HepG2 (cell line): ENCODE data around the gene ESR1.

Experiments
- AGO1 ChIP-seq: fragments of 200-400 bp; formaldehyde crosslinking; IDR thresholded peaks from 2 replicates; pipeline ENCODE4 v1.6.1; 2017; ENCODE audit warnings: mild to moderate bottlenecking, low read depth, low read length, moderate library complexity; ENCODE audit not compliant: poor library complexity, severe bottlenecking
- CCAR2 ChIP-seq: fragments of 200-400 bp; formaldehyde crosslinking; optimal IDR thresholded peaks from 2 replicates; pipeline ENCODE3; 2018; ENCODE audit warnings: low read depth, mild to moderate bottlenecking, low read length, moderate library complexity
- CTCF ChIP-seq: sonication (generic); formaldehyde crosslinking; IDR thresholded peaks from 2 replicates; pipeline ENCODE4 v1.5.0; 2020; ENCODE audit warnings: mild to moderate bottlenecking, missing genetic modification reagents, moderate library complexity
- EEA1 ChIP-seq: sonication (generic); formaldehyde crosslinking; IDR thresholded peaks from 2 replicates; pipeline ENCODE4 v1.5.1; 2020; ENCODE audit warnings: mild to moderate bottlenecking, missing genetic modification reagents, borderline replicate concordance
- ELF1 ChIP-seq: sonication (generic); formaldehyde crosslinking; IDR thresholded peaks from 2 replicates; pipeline ENCODE4 v1.4.0; 2020; ENCODE audit warnings: missing genetic modification reagents
- KDM4B ChIP-seq: sonication (generic); formaldehyde crosslinking; IDR thresholded peaks from 2 replicates; pipeline ENCODE4 v1.4.0; 2020; ENCODE audit warnings: missing genetic modification reagents
- KLF13 ChIP-seq: sonication (generic); formaldehyde crosslinking; IDR thresholded peaks from 2 replicates; pipeline ENCODE4 v1.4.0; 2020; ENCODE audit warnings: mild to moderate bottlenecking, missing genetic modification reagents
- TGIF2 ChIP-seq: IDR thresholded peaks from 2 replicates; pipeline ENCODE4 v1.6.1; 2016; ENCODE audit warnings: control low read depth, missing compliant biosample characterization
- ZNF12 ChIP-seq: sonication (generic); formaldehyde crosslinking; IDR thresholded peaks from 2 replicates; pipeline ENCODE4 v1.5.0; 2020; ENCODE audit warnings: missing genetic modification reagents
- ZNF792 ChIP-seq: IDR thresholded peaks from 2 replicates; pipeline ENCODE4 v1.6.1; 2016
- ZNF878 ChIP-seq: sonication (generic); formaldehyde crosslinking; IDR thresholded peaks from 2 replicates; pipeline ENCODE4 v1.8.1; 2023; ENCODE audit warnings: mild to moderate bottlenecking, missing genetic modification reagents, moderate library complexity
- ZXDC ChIP-seq: sonication (generic); formaldehyde crosslinking; IDR thresholded peaks from 2 replicates; pipeline ENCODE4 v1.5.0; 2020; ENCODE audit warnings: mild to moderate bottlenecking, missing genetic modification reagents

GRCh38 chr6:151814614-151815013 is 7.1 kb downstream of the ESR1 start:
- TF ChIP-seq KLF13 (CRISPR knock-in tag), result no peak
- no peak for TF ChIP-seq ZNF878 (CRISPR knock-in tag)
- no peak for TF ChIP-seq AGO1
- no peak for TF ChIP-seq ZNF792 (CRISPR knock-in tag)
- no peak for TF ChIP-seq EEA1 (CRISPR knock-in tag)
- TF ChIP-seq ZNF12 (CRISPR knock-in tag), result no peak
- no peak for TF ChIP-seq ZXDC
- no peak for TF ChIP-seq KDM4B (CRISPR knock-in tag)
- no peak for TF ChIP-seq CTCF
- TF ChIP-seq TGIF2 (CRISPR knock-in tag), result no peak
- TF ChIP-seq ELF1 (CRISPR knock-in tag), result no peak
- TF ChIP-seq CCAR2, result no peak
